HPDE6-E6E7 (cell line): ENCODE data around the gene MRFAP1L1.
"Not testable (repeated sequence)": the region's sequence is repeated elsewhere in the genome, so short reads cannot be mapped to it uniquely, and the experiment has no call there.

Source experiments
- DNase-seq: peaks from one replicate; pipeline ENCODE4 v3.0.0; 2011; ENCODE audit warnings: missing footprints; ENCODE audit errors: extremely low spot score

Gene MRFAP1L1

DNA sequence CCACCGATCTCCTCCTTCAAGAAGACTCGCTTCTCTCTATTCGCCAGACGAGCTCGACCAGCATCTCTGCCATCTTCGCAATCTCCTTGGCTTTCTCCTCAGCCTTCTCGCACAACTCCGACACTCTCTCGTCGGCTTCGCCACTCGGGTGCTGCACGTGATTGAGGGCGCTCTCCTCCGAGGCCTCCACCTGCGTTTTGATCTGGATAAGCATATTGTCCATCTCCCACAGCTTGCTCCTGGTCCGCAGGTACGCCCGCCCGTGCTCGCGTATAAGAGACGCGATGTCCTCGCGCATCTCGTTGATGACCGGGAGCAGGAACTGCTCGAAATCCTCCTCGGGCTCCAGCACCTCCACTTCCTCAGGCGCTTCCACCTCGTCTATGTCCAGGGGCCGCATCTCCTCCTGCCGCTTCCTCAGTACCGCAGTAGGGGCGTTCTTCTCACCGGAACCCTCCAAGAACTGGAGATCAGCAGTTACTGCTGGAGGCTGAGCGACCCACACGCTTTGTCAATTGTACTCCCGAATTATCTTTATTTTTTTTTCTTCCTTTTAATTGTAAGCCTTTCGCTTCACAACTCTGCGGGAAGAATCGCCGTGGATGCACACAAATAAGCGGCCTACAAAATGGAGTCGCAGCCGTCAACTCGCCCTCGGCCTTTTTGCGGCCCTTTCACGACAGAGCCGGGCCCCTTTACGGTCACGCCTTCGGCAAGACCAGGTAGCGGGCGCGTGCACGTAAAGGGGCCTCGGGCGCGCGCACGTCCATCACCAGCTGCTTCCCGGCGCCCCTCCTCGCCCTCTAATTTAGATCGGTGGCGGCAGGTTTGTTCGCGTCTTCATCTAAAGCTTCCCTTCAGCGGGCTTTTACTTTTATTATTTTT lies at the start of gene MRFAP1L1:
Gene MRFAP1L1 (minus strand): TSS at position 636 of the 885 bp plus-strand sequence. CDS start 236 bp downstream, at position 400.
- peak; percentile 84 for DNase-seq

DNA sequence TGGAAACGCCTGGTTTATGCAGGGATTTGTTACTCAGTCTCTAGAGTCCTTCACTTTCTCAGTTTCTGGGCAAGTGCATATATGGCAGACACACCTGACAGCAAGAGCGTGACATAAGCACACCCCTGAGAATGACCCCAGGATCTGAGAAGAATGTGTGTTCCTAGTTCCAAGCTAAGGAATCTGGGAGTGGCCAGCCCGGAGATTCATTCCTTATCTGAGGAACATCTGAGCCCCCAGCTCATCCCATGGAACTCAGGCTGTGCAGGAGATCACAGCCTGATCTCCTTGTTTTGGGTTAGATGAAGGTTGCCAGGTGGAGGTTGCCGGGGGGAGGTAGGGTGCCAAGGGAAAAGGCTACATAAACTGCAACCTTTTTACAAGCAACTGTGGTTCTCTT lies 49.1 kb upstream of the MRFAP1L1 start:
- DNase-seq, result no peak

DNA sequence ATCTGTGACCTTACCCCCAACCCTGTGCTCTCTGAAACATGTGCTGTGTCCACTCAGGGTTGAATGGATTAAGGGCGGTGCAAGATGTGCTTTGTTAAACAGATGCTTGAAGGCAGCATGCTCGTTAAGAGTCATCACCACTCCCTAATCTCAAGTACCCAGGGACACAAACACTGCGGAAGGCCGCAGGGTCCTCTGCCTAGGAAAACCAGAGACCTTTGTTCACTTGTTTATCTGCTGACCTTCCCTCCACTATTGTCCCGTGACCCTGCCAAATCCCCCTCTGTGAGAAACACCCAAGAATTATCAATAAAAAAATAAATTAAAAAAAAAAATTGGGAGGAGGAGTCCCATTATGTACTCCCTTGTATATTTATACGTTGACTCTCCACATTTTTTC lies 46.7 kb upstream of the MRFAP1L1 start:
- not testable (repeated sequence) for DNase-seq

DNA sequence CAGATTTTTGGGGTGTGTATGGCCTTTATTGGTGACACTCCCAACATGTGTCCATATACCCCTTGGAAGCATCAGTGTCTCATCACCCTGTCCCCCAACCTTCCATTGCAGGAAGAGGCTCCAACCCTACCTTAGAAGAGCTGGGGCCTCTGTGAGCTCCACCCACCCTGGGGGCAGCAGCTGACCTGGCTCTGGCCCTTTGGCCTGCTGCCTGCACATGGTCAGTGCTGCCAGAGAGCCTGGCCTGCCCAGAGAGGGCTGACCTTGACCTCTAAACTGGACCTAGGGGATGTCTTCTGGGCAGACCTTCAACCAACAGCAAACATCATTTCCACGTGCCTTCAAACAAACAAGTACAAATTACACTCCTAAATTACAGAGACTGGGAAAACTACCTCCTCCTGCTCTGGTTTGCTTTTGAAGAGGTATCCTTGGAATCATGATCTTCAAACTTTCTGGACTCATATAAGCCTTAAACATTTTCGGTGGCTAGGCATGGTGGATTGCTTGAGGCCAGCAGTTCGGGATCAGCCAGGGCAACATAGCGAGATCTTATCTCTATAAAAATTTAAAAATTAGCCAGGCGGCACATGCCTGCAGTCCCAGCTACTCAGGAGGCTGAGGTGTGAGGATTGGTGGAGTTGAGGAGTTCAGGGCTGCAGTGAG lies 45.6 kb upstream of the MRFAP1L1 start:
- no peak for DNase-seq

DNA sequence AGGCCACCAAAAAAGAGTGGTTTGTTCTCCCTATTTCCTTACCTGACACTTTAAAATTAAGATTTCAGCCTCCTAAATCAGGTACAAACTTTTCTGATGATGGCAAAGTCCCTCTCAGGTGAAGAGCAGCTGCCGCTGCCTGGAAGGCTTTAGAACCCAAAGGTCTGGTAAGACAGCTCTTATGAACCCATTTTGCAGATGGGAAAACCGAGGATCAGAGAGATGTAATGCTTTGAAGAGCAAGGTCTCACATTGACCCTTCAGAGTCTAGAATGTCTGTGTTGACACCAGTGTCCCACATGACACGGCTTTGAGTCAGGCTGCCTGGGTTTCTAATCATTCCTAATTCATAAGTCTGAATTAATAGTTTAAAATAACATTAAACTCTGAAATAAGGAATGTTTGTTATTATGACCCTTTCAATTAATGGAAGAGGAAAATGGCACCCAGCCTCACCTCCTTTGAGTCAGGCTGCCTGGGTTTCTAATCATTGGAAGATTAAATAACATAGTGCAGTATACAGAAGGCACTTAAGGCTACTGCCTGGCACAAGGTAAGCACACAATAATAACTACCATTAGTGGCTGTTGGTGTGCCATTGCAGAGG lies 44.9 kb upstream of the MRFAP1L1 start:
- no peak for DNase-seq

DNA sequence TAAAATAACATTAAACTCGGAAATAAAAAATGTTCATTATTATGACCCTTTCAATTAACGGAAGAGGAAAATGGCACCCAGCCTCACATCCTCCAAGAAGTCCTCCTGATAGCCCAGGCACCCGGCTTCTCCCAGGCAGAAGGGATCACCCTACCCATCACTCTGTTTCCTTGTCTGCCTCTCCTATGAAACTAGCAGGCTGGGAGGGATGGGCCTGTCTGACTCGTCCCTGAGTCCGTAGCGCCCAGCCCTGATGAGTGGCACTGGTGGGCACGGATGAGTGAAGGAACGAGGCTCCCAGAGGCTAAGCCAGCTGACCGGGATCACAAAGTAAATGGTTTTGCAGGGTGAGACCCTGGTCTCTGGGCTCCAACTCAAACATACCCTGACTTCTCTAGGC lies 44.2 kb upstream of the MRFAP1L1 start:
- no peak for DNase-seq

- DNase-seq, result no peak
Observed at GRCh38 chr4:6753103-6753560, 43.5 kb upstream of the MRFAP1L1 start.

DNA sequence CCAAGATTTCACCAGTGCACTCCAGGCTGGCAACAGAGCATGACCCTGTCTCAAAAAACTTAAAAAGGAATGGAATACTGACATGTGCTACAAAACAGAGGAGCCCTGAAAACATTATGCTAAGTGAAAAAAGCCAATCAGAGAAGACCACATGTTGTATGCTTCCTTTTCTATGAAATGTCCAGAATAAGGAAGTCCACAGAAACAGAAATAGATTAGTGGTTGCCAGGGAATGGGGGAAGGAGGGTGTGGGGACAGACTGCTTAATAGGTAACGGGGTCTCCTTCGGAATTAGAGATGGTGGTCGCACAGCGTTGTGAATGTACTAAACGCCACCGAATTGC lies 42.8 kb upstream of the MRFAP1L1 start:
- no peak for DNase-seq

- DNase-seq, result no peak
Observed at GRCh38 chr4:6751611-6752485, 42.2 kb upstream of the MRFAP1L1 start.

- no peak for DNase-seq
Observed at GRCh38 chr4:6750286-6751221, 40.9 kb upstream of the MRFAP1L1 start.

DNA sequence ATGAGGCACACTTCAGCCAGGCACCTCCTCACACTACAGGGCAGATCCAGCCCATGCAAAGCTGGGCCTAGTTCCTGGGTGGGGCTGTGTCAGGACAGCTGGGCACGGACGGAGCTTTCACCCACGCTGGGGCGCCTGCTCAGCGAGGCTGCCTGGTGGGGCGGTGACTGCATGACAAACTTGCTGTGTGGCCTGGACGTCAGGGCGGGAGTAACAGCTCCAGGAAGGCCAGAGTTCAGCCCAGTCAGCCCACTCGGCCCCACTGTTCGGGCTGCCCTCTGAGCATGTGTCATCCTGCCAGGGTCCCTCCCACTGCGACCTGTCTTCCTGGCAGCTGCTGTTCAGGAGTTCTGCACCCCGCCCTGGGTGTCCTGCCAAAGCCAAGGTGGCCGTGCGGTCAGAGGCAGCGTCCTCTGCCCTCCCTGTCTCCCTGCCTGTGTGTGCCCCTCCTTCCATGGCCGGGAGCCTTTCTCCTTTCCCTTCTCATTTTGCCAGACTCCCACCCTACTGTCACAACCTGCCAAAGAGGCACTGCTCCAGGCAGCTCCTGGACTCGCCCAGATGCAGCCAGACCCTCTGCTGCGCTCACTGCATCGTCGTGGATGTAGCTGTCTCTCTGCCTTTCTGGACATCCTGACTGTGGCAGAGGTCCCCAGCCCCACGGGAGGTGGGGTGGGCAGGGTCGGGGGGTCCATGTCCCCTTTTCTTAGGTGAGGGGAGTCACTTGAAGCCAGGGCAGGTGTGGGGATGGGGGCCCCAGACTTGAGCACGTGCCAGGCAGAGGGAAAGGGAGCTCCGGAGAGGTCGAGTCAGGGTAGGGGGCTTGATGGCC lies 39.9 kb upstream of the MRFAP1L1 start:
- peak; percentile 73 for DNase-seq

- no peak for DNase-seq
Observed at GRCh38 chr4:6748286-6748685, 38.6 kb upstream of the MRFAP1L1 start.

GRCh38 chr4:6747294-6748051 lies 37.8 kb upstream of the MRFAP1L1 start:
- DNase-seq, result no peak

DNA sequence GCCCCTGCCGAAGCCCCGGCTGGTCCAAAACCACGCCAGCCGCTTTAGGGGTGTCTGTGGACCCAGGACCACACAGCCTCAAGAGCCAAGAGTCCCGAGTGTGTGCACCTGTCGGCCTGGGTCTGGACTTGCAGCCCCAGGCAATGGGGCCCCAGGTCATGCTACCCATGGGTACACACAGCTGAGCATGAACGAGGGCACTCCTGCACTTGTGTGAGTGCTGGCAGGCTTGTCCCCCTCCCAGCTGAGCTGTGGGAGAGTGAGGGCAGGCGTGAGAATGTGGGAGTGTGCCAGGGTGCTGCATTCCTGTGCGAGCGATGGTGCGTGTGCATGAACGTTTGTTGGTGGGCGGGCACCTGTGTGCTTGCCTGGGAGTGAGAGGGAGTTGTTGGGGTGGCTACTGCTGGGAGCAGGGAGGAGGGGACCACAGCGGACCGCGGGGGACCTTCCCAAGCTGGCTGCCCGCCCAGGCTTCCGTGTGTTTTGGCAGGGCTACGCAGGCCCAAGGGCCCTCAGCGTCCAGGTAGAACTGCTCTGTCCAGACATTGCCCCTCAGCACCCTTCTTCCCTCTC lies 37.1 kb upstream of the MRFAP1L1 start:
- no peak for DNase-seq

GRCh38 chr4:6742989-6743388 lies 33.3 kb upstream of the MRFAP1L1 start:
- DNase-seq, result no peak

DNA sequence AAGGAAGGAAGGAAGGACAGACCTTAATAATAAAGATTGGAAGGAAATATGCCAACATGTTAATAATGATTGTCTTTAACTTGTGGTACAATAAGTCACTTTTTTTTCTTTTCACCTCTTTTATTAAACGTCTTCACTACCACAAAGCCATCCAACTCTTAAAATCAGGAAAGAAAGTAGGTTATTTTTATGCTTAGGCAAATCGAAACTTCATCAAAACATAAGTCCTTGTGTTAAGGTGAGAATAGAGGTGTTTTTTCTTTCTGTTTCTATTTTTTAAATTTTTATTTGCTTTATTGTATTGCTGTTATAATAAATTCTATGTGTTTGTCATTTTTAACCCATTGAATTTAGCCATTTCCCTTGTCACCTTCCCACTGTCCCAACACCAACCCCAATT lies 32.8 kb upstream of the MRFAP1L1 start:
- DNase-seq, result no peak

- no peak for DNase-seq
Observed at GRCh38 chr4:6740347-6740746, 30.7 kb upstream of the MRFAP1L1 start.

- DNase-seq, result no peak
Observed at GRCh38 chr4:6739920-6740319, 30.3 kb upstream of the MRFAP1L1 start.
